ENCODE data around the gene CACNG3.
A peak's percentile ranks its signal among the peaks of the same experiment; 100 is the strongest.
"Not testable (repeated sequence)": the region's sequence is repeated elsewhere in the genome, so short reads cannot be mapped to it uniquely, and the experiment has no call there.

CACNG3 gene

DNA sequence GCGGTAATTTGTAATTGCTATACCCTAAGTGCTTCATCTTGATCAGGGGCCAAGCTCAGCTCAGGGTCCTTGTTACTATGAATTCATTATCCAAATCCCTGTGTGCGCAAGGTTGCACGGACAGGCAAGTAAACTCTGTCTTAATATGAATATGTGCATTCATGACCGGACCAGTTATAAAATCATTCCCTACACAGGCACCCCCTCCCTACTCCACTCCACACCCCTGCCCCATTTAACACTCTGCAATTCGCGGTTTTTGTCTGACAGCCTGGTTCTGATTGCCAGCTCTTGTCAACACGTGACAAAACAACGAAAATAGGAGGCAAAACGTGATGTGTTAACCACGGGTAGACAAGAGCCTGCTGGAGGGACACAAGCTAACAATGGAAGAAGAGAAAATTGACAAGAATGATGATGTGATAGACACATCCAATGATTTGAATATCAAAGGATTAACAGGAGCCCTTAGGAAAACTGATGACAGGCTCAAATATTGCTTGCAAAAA is 76.5 kb downstream of the CACNG3 start:
- no peak for DNase-seq (ENCODE audit: low spot score)

DNA sequence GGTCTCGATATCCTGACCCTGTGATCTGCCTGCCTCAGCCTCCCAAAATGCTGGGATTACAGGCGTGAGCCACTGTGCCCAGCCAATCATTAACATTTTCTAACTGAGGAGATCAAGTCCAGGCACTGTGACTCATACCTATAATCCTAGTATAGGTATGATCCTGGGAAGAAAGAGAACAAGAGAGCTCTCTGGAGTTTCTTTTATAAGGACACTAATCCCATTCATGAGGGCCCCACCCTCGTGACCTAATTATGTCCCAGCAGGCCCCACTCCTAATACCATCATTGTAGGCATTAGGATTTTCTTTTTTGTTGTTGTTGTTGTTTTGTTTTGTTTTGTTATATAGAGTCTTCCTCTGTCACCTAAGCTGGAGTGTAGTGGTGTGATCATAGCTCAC is 80.4 kb downstream of the CACNG3 start:
- DNase-seq (ENCODE audit: low spot score), result no peak

DNA sequence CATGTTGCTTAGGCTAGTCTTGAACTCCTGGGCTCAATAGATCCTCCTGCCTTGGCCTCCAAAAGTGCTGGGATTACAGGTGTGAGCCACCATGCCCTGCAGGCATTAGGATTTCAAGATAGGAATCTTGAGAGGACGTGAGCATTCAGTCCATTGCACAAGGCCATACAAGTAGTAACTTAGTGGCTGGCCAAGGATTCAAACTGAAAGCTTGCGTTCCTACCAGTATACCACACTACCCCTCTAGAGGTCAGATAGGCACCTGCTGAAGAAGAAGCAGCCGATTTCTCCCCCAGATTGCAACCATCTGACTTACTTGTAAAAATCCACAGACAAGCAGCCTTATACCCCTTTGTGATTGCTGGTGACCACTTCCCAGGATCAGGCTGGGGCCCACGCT is 80.9 kb downstream of the CACNG3 start:
- DNase-seq (ENCODE audit: low spot score), result no peak

DNA sequence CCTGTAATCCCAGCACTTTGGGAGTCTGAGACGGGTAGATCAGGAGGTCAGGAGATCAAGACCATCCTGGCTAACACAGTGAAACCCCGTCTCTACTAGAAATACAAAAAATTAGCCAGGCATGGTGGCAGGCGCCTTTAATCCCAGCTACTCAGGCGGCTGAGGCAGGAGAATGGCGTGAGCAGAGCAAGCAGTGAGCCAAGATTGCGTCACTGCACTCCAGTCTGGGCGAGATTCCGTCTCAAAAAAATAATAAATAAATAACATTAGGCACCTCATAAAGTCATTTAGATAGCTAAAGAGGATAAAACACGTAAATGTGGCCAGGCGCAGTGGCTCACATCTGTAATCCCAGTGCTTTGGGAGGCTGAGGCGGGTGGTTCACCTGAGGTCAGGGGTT is 87.7 kb downstream of the CACNG3 start:
- not testable (repeated sequence) for DNase-seq (ENCODE audit: low spot score)

DNA sequence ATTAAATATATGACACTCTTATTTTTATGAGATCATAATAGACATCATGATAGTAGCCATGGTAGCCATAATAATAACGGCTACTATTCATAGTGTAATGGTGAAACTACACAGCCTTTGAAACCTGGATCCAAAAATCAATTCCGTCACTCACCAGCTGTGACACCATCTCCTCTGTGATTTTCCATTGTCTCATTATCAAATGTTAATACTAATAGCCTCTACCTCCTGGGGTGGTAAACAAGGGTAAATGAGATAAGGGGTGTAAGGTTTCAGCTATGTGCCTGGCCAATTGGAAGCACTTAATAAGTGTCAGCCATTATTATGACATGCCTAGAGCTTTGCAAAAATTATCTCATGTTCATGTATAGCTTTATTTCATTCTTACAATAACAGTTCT is 88.6 kb downstream of the CACNG3 start:
- DNase-seq (ENCODE audit: low spot score), result no peak

DNA sequence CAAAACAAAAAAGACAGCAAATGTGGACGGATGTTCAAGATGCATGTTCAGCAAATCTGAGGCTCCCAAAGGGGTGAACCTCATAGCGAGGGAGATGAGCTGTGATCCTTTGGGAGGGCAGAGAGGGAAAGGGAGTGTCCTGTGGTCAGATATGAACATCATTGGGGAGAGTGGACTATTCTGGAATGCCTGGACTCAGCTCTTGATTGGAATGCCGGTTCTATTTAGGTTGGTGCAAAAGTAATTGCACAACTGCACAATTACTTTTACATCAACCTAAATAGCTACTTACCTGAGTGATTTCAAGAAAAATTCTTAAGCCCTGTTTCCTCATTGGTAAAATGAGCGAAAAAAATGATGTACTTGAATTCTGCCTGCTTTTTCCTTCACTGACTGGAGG is 89.6 kb downstream of the CACNG3 start:
- DNase-seq (ENCODE audit: low spot score), result no peak

DNA sequence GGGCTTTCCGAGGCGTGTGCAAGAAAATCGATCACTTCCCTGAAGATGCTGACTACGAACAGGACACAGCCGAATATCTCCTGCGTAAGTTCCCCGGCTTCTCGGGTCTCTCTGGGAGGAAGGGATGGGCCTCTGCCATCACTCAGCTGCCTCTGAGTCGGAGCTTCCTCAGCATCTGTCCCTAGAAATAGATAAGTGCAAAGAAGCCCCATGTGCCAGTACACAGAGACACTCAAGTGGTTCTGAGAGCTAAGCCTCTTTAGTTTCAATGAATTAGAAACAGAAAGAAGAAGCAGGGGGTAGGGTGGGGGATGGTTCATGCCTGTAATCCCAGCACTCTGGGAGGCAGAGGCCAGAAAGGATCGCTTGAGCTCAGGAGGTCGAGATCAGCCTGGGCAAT is 90.6 kb downstream of the CACNG3 start:
- no peak for DNase-seq (ENCODE audit: low spot score)

DNA sequence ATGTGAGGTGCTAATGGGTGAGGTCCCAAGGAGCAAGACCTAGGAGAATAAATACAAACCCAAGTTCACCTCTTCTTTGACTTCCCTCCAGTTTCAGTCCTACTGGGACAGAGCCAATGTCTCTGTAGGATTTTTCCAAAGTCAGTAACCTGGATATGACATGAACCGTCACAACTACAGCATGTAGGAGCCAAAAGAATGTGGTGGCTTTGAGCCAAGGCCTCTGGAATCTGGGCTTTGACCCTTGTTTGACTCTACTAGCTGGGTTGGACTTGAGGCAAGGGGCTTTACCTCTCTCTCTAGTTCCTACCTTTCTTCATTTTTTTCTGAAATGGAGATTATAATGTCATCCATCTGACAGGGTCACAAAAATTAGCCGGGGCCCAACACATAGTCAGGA is 91.4 kb downstream of the CACNG3 start:
- DNase-seq (ENCODE audit: low spot score), result no peak

DNA sequence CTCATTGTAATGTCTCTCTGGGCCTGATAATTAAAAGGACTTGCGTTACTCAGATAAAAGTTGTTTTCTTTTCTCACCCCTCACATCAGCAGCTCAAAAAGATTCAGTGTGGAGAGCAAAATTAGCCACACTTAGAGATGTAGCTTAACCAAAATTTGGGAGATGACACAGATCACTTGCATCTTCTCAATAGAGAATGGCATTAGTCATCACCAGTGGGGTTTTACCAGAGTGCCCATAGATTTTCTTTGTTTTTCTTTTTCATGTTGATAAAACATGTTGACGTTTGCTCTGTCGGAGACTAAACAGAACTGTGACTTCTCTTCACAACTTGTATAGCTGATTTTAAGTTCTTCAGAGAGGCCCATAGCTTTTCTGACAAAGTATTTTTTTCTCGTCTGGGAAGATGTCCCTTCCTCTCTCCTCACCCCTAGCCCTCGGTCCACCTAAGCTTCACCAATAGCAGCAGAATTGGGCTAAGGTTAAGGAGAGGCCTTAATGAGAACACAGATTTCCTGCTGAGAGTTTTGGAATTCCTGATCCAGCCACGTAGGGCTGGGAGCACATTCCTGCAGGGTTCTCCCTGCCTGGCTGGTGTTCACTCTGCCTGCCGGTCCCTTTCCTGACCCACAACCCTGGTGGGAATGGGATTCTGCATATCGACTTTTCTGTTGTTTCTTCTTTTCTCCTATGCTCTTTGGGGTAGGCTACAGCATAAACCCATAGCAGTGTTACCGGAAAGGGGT is 92.6 kb downstream of the CACNG3 start:
- no peak for DNase-seq (ENCODE audit: low spot score)

DNA sequence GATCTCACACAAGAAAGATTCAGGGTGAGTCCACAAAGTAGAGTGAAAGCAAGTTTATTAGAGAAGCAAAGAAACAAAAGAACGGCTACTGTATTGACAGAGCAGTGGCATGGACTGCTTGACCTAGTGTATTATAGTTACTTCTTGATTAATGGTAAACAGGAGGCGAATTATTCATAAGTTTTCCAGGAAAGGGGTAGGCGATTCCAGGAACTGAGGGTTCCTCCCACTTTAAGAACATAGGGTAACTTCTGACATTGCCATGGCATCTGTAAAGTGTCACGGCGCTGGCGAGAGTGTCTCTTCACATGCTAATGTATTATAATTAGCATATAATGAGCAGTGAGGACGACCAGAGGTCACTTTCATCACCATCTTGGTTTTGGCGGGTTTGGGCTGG is 93.2 kb downstream of the CACNG3 start:
- DNase-seq (ENCODE audit: low spot score), result no peak

DNA sequence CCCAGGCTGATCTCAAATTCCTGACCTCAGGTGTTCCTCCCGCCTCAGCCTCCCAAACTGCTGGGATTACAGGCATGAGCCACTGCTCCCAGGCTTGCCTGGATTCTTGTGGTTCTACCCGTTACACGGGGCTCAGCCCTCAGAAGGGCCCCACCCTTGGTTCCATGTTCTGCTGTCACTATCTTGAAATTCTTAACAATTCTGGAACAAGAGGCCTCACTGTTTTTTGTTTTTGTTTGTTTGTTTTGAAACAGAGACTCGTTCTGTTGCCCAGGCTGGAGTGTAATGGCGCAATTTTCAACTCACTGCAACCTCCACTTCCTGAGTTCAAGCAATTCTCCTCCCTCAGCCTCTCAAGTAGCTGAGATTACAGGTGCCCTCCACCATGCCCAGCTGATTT is 96.6 kb downstream of the CACNG3 start:
- no peak for DNase-seq (ENCODE audit: low spot score)

DNA sequence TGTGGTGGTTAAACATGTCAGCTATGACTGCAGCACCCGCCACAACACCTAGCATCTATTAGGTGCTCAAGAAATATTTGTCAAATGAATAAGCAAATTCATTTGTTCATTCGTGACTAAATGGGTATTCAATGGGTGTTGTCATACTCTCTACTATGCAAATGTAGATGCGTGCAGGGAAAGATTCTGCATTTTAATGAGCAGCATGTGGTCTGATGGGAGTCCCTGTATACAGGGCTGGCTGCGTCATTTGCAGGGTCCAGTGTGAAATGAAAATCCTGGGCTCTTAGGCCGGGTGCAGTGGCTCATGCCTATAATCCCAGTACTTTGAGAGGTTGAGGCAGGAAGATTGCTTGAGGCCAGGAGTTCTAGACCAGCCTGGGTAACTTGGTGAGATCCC is 97.5 kb downstream of the CACNG3 start:
- no peak for DNase-seq (ENCODE audit: low spot score)

DNA sequence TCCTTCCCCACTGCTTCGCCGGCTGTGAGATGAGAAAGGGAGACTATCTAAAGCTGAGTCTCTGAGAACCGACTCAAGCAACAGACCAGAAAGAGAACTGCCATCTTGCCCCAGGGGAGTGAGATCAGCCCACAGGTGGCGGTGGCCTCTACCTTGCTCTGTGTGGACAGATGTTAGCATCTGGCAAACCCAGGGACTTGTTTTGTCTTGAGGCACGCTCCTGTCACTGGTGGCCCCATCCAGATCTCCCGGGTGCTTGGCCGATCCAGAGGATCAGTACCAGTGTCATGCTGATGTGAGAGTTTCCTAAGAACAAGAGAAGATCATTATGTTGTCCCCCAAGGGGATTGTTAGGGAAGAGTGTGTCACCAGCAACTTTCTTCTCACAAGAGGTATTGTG is 101.4 kb downstream of the CACNG3 start:
- DNase-seq (ENCODE audit: low spot score), result no peak

DNA sequence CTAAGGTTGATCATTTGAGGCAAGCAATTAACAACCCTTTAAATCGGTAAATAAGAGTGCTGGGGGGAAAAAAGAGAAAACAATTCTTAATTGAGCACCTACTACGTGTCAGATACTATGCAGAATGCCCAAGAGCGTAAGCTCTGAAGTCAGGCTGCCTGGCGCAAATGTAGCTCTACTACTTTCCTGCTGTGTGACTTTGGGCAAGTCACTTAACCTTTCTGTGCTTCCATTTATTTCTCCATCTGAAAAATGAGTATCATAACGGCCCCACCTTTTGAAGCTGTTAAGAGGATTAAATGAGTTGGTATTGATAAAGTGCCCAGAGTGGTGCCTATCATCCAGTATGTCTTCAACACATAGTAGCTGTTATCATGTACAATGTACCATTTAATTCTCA is 102.0 kb downstream of the CACNG3 start:
- no peak for DNase-seq (ENCODE audit: low spot score)

DNA sequence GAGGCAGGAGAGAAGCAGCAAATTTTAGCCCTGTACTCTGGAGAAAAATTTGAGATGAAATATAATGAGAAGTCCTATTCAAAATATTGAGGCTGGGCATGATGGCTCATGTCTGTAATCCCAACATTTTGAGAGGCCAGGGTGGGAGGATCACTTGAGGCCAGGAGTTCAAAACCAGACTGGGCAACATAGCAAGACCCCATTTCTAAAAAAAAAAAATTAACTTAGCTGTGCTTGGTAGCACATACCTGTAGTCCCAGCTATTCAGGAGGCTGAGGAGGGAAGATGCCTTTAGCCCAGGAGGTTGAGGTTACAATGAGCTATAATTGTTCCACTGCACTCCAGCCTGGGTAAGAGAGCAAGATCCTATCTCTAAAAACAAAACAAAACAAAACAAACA is 103.4 kb downstream of the CACNG3 start:
- DNase-seq (ENCODE audit: low spot score), result no peak

DNA sequence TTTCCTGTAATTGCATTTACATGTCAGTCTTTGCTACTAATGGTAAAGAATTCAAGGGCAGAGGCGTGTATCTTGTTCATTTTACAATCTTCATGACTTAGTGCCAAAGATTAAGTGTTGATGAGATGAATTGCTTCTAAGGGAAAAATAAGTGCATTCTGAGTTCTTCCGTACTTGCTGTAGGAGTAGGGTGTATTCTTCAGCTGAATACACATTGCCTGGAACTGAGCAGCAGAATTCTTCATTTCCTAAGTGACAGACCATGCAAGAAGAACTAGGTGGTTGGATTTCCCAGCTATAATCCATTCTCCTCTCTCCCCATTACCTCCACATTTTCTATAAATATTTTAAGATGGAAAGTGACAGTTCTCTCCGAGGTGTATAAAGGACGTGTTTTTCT is 104.8 kb downstream of the CACNG3 start:
- no peak for DNase-seq (ENCODE audit: low spot score)

DNA sequence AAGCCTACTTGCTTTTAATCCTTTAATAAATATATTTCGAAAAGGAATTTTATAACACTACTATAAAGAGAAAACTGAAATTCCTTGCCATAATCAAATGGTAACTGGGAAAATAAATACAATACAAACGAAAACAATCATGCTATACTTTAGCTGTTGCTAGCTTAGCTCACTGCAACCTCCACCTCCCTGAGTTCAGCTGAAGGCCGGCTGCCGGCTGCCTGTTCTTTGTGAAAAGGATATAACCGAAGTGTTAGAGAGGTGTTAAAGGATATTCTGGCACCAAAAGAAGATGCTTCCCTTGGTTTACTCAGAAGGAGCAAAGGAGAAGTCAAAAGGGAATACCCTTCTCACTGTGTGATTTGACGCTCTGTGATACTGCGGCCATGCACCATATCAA is 108.5 kb downstream of the CACNG3 start:
- DNase-seq (ENCODE audit: low spot score), result no peak

DNA sequence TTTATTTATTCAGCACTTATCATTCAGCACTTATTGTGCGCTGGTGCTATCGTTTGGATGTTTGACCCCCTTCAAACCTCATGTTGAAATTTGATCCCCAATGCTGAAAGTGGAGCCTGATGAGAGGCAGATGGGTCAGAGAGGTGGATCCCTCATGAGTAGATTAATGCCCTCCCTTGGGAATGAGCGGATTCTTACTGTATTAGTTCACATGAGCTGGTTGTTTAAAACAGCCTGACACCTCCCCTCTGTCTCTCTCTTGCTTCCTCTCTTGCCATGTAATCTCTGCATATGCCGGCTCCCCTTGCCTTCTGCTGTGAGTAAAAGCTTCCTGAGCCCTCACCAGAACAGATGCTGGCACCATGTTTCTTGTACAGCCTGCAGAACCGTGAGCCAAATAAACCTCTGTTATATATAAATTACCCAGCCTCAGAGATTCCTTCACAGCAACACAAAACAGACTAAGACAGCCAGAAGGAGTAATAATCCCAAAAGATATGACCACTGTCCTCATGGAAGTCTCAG is 111.1 kb downstream of the CACNG3 start:
- no peak for DNase-seq (ENCODE audit: low spot score)

DNA sequence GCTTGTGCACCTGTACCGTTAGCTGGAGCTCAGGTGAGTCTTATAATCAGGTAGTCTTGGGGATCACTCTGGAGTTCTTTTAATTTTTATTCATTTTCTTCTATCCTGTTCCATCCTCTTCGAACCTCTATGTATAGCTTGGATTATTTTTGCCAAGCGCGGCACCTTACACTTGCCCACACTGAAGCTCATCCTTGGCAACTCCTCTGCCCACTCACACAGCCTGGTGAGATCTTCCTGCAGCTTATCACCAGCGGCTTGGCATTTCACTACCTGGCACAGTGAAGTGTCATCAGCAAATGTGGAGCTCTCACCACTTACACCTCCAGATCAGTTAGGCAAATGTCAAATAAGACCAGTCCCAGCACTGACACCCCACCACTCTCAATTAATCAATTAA is 116.7 kb downstream of the CACNG3 start:
- no peak for DNase-seq (ENCODE audit: low spot score)

DNA sequence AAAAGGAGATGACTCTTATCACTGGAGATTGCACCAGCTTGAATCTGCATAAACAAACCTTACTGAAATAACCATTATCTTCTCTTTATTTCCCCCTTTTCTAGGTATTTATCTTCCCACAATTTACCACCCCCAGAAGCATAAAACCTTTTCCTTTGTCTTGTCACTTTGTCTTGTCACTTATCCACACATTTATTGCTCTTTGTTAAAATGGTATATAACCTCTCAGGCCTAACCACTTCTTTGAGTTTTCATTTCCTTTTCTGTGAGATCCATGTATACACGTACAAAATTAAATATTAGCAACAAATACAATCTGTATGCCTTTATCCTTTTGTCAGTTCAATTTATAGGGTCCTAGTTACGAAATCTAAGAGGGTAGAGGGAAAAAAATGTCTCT is 122.9 kb downstream of the CACNG3 start:
- no peak for DNase-seq (ENCODE audit: low spot score)

DNA sequence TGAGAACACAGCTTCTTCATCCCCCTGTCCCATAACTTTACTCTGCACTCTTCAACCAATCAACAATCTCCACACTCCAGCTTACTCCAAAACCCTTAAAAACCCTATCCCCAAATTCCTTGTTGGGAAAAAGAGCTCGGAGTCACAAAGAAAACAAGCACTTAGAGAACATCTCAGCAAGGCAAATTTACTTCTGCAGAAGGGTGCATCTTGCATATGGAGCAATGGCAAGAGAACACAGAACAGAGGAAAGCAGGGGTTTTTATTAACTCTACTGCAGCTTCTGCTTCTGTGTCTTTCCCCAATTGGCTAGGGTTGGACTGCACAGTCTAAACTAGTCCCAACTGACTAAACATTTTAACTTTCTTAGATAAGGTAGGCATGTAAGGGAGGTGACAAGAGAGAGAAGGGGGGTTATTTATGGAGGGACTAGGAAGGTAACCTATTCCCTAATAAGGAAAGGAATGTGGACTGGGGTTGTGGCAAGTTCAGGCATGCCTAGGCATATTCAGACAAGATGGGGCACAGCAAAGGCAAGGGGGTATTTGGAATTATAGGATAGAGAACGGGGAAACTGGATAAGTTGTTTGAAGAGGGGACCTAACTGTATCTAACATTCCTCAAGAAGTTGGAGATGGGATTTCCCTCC is 125.5 kb downstream of the CACNG3 start:
- no peak for DNase-seq (ENCODE audit: low spot score)

DNA sequence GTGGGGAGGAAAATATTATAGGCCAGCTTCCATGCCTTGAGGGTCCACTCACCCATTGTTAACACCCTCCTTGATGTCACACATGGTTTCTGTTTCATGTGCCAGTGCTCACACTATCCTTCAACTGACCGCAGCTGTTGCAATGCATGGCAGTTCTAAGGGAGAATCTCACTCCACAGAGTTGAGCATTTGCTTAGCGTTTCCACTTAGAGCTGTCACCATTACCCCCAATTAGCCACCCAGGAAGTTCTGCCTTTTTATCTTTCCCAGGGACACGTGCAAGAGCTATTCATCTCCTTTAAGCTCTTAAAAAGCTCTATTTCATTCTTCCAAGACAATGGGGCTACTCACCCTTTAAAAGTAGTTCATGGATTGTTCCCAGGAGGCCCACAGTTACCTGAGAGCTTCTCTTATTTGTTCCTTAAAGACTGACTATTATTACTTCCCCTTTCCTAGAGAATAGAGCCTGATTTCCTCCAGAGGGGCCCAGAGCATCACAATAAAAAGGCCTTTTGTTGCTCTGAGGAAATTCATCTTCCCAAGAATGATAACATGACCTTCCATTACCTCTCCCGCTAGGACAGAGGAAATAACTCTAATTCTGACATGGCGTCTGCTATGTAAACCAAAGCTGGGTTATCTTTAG is 126.8 kb downstream of the CACNG3 start:
- DNase-seq (ENCODE audit: low spot score), result peak; percentile 13

DNA sequence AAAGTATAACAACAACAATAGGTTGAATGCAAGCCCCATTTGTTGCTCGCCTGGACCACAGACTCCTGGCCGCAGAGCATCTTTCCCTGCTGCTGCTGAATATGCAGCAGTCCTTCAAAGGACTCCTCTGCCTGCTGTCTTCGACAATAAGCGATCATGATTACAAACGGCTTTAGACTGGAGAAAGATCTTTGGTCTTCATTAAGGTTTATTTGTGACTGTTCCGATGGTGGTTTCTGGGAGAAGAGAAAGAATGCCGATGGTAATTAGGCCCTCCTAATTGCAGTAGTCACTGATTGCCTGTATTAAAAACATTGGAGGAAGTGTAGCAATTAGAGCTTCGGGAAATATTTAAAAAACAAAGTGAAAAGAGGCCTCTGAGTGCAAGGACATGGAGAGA is 138.2 kb downstream of the CACNG3 start:
- DNase-seq (ENCODE audit: low spot score), result no peak

Measured in COLO829 (cell line).